Activated T-helper 17 cell treated with anti-CD3 and anti-CD28 coated beads, Interleukin-2, amount 50 U/mL, for 72 hours (primary cell): ENCODE measurements around the gene LRCH3. TPM values are rescaled to one million over a fixed set of nuclear protein-coding genes. Genes with fewer than 3 reads are reported as not detected.
"Not testable (repeated sequence)": the region's sequence is repeated elsewhere in the genome, so short reads cannot be mapped to it uniquely, and the experiment has no call there.

ENCODE experiments used
- ATAC-seq: fragments of 150-1000 bp; cut with Tn5 transposase; replicated peaks from 2 replicates; pipeline ENCODE4 v1.10.0; 2021; ENCODE audit warnings: mild to moderate bottlenecking, moderate library complexity
- H3K27ac Mint-ChIP-seq: one replicate; pipeline ENCODE4 v1.8.0; 2022; ENCODE audit warnings: mixed read lengths
- H3K27me3 Mint-ChIP-seq: one replicate; pipeline ENCODE4 v1.8.0; 2022; ENCODE audit warnings: mixed read lengths
- H3K36me3 Mint-ChIP-seq: one replicate; pipeline ENCODE4 v1.8.0; 2022; ENCODE audit warnings: low read depth, mild to moderate bottlenecking, mixed read lengths
- H3K4me1 Mint-ChIP-seq: one replicate; pipeline ENCODE4 v1.8.0; 2022; ENCODE audit warnings: mixed read lengths
- H3K4me3 Mint-ChIP-seq: one replicate; pipeline ENCODE4 v1.8.0; 2022; ENCODE audit warnings: mild to moderate bottlenecking, mixed read lengths
- H3K9me3 Mint-ChIP-seq: one replicate; pipeline ENCODE4 v1.8.0; 2022; ENCODE audit warnings: mixed read lengths
- total RNA-seq, 2 donors: library from RNA; stranded (reverse); gene quantifications; one replicate each; pipeline ENCODE4 v1.2.3, GENCODE V29; 2022

Gene LRCH3
- total RNA-seq, 2 donors from 2014 or later = 59.2 to 62.8 TPM

DNA sequence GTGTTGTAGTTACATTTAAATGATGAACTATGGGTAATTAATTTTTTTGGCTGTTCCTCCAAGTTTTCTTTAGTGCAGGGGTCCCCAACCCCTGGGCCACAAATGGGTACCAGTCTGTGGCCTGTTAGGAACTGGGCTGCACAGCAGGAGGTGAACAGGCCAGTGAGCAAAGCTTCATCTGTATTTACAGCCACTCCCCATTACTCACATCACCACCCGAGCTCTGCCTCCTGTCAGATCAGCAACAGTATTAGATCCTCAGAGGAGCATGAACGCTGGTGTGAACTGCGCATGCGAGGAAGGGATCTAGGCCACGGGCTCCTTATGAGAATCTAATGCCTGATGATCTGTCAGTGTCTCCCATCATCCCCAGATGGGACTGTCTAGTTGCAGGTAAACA, 83.0 kb downstream of the LRCH3 start:
- no peaks in the 10 kb centered on the region for H3K9me3 Mint-ChIP-seq
- no peaks in the 10 kb centered on the region for H3K27me3 Mint-ChIP-seq
- no peak overlapping the region for H3K4me3 Mint-ChIP-seq
- ATAC-seq = no peak
- peaks cover 11% of the 10 kb centered on the region for H3K4me1 Mint-ChIP-seq
- H3K36me3 Mint-ChIP-seq = peaks cover 69% of the 10 kb centered on the region
- no peak overlapping the region for H3K27ac Mint-ChIP-seq

DNA sequence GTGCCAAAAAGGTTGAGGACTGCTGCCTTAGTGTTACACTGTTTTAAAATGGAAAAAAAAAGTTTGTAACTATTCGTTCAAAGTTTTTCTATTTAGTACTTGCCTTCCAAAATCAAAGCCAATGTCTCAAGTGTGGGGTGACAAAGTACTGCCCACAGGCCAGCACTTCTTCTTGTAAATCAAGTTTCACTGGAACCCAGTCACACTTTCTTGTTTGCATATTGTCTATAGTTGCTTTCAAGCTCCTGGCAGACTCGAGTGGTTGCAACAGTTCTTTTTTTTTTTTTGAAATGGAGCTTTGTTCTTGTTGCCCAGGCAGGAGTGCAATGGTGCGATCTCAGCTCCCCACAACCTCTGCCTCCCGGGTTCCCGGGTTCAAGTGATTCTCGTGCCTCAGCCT, 83.6 kb downstream of the LRCH3 start:
- H3K4me1 Mint-ChIP-seq = peaks cover 11% of the 10 kb centered on the region
- no peak for ATAC-seq
- H3K4me3 Mint-ChIP-seq = no peak overlapping the region
- no peaks in the 10 kb centered on the region for H3K9me3 Mint-ChIP-seq
- H3K27me3 Mint-ChIP-seq = no peaks in the 10 kb centered on the region
- H3K36me3 Mint-ChIP-seq = peaks cover 69% of the 10 kb centered on the region
- H3K27ac Mint-ChIP-seq = no peak overlapping the region

GRCh38 chr3:197877902-197878301, 86.8 kb downstream of the LRCH3 start:
- no peaks in the 10 kb centered on the region for H3K9me3 Mint-ChIP-seq
- H3K36me3 Mint-ChIP-seq = peaks cover 61% of the 10 kb centered on the region
- peaks cover 16% of the 10 kb centered on the region for H3K4me1 Mint-ChIP-seq
- no peak for ATAC-seq
- peak overlapping the region; percentile 73 for H3K4me3 Mint-ChIP-seq
- peak overlapping the region; percentile 86 for H3K27ac Mint-ChIP-seq
- H3K27me3 Mint-ChIP-seq = no peaks in the 10 kb centered on the region

DNA sequence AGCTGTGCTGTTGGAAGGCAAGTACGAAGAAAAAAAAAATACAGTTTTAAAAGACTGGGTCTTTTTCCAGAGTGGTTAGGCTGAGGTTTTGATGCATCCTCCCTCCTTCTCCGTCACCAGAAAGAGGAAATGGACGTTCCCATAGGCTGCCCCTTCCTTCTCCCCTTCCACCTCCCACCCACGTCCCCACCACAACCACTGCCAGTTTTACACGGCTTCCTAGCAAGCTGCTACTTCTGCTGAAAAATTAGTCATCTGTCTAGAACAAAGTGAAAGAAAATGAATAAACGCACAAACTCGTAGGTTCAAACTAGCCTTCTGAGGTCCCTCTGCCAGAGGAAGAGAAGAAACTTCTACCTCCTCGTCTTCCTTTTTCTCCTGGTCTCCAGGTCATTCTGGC, 87.4 kb downstream of the LRCH3 start:
- Mint-ChIP-seq H3K4me3 (peak overlapping the region; percentile 73), H3K9me3 (no peaks in the 10 kb centered on the region), H3K36me3 (peaks cover 61% of the 10 kb centered on the region), H3K27me3 (no peaks in the 10 kb centered on the region), H3K27ac (peak overlapping the region; percentile 86), H3K4me1 (peaks cover 16% of the 10 kb centered on the region)
- peak; percentile 92 for ATAC-seq

GRCh38 chr3:197880491-197881269, 89.6 kb downstream of the LRCH3 start:
- Mint-ChIP-seq H3K36me3 (peaks cover 67% of the 10 kb centered on the region), H3K4me1 (peaks cover 16% of the 10 kb centered on the region), H3K27ac (no peak overlapping the region), H3K27me3 (no peaks in the 10 kb centered on the region), H3K4me3 (peak overlapping the region; percentile 6), H3K9me3 (no peaks in the 10 kb centered on the region)
- no peak for ATAC-seq

DNA sequence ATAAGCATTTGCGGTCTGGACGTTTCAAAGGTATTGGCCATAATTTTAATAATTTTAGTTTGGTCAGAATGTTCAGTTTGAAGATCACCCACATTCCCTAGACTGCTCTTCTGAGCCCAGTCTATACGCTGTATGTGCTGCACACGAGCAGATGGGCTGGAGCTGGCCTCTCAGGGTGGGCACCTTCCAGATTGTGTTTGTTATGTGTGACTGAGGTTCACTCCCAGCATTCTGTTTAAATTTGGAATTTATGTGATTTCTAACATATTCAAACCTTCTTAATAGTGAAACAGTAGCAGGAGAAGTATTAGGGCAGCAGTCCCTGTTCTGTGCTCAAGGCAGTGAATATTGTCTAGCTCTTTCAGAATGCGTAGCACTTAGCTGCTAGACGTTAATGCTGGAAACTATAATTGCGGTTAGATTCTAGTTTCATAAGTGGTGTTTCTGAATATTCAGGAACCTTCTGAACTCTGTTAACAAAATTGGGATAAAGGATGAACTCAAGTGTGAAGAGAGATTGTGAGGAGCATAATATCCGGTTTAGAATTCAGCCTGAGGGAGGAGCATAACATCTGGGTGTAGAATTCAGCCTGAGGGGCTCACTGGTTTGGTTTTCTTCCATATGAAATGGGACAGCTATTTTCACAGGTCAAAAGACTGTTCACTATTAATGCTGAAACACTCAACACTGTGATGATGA, 90.4 kb downstream of the LRCH3 start:
- peaks cover 16% of the 10 kb centered on the region for H3K4me1 Mint-ChIP-seq
- peaks cover 75% of the 10 kb centered on the region for H3K36me3 Mint-ChIP-seq
- H3K9me3 Mint-ChIP-seq = no peaks in the 10 kb centered on the region
- H3K27me3 Mint-ChIP-seq = no peaks in the 10 kb centered on the region
- H3K27ac Mint-ChIP-seq = peak overlapping the region; percentile 64
- H3K4me3 Mint-ChIP-seq = no peak overlapping the region
- ATAC-seq = no peak

DNA sequence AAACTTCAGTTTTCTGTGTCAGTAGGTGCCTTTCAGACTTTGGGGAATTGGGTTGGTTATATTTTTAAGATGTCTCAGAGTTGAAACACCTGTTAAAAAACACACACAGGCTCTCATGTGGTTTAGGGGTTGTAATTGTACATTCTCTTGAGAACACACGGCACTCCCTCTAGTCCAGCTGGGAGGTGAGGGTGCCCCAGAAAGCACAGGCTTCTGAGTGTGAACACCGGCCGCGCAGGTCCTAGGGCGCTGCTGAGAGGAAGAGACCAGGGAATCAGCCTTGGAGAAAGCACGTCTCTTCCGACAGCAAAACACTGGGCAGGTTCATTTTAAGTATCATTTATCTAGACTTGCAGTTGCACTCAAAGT, 90.9 kb downstream of the LRCH3 start:
- Mint-ChIP-seq H3K27ac (peak overlapping the region; percentile 64), H3K4me3 (no peak overlapping the region), H3K9me3 (no peaks in the 10 kb centered on the region), H3K36me3 (peaks cover 80% of the 10 kb centered on the region), H3K27me3 (no peaks in the 10 kb centered on the region), H3K4me1 (peaks cover 16% of the 10 kb centered on the region)
- no peak for ATAC-seq

- Mint-ChIP-seq H3K36me3 (peaks cover 82% of the 10 kb centered on the region), H3K4me1 (peaks cover 16% of the 10 kb centered on the region), H3K4me3 (no peak overlapping the region), H3K9me3 (no peaks in the 10 kb centered on the region), H3K27ac (no peak overlapping the region), H3K27me3 (no peaks in the 10 kb centered on the region)
- no peak for ATAC-seq
Measured at GRCh38 chr3:197882586-197882985, 91.5 kb downstream of the LRCH3 start.

GRCh38 chr3:197883541-197883940, 92.5 kb downstream of the LRCH3 start:
- Mint-ChIP-seq H3K4me3 (no peak overlapping the region), H3K4me1 (peaks cover 12% of the 10 kb centered on the region), H3K27ac (no peak overlapping the region), H3K36me3 (peaks cover 82% of the 10 kb centered on the region), H3K9me3 (no peaks in the 10 kb centered on the region), H3K27me3 (no peaks in the 10 kb centered on the region)
- no peak for ATAC-seq

DNA sequence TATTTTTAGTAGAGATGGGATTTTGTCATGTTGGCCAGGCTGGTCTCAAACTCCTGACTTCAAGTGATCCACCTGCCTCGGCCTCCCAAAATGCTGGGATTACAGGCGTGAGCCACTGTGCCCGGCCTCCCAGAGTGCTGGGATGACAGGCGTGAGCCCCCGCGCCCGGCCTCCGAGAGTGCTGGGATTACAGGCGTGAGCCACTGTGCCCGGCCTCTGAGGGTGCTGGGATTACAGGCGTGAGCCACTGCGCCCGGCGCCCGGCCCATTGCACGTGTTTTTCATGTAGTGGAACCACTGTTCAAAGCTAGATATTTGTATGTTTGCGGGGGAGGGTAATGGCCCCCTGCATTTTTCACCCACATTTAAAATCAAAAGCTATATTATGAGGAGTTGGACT, 93.3 kb downstream of the LRCH3 start:
- H3K36me3 Mint-ChIP-seq = peaks cover 86% of the 10 kb centered on the region
- not testable (repeated sequence) for H3K27ac Mint-ChIP-seq, H3K27me3 Mint-ChIP-seq, H3K9me3 Mint-ChIP-seq, H3K4me3 Mint-ChIP-seq, ATAC-seq
- peaks cover 17% of the 10 kb centered on the region for H3K4me1 Mint-ChIP-seq

GRCh38 chr3:197886052-197886451, 95.0 kb downstream of the LRCH3 start:
- not testable (repeated sequence) for H3K27ac Mint-ChIP-seq, H3K9me3 Mint-ChIP-seq, ATAC-seq

DNA sequence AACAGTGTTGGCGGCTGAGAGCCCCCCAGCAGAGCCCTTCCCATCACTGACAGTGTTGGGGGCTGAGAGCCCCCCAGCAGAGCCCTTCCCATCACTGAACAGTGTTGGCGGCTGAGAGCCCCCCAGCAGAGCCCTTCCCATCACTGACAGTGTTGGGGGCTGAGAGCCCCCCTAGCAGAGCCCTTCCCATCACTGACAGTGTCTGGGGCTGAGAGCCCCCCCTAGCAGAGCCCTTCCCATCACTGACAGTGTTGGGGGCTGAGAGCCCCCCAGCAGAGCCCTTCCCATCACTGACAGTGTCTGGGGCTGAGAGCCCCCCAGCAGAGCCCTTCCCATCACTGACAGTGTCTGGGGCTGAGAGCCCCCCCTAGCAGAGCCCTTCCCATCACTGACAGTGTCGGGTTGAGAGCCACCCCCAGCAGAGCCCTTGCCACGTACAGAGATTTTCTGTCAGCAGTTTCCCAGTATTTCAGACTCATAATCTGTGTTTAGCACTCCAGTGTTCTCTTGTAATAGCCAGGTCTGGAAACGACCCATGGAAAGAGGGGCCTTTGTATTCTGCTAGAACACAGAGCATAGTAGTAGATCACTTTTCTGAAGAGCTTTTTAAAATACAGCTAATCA, 96.5 kb downstream of the LRCH3 start:
- not testable (repeated sequence) for H3K4me3 Mint-ChIP-seq, ATAC-seq, H3K27me3 Mint-ChIP-seq, H3K27ac Mint-ChIP-seq, H3K9me3 Mint-ChIP-seq
- H3K4me1 Mint-ChIP-seq = peaks cover 12% of the 10 kb centered on the region
- peaks cover 96% of the 10 kb centered on the region for H3K36me3 Mint-ChIP-seq

More at GRCh38 chr3:197886052-197886451, 95.0 kb downstream of the LRCH3 start:
- H3K4me3 Mint-ChIP-seq, H3K27me3 Mint-ChIP-seq: not testable (repeated sequence)
- H3K36me3 Mint-ChIP-seq = peaks cover 91% of the 10 kb centered on the region
- peaks cover 17% of the 10 kb centered on the region for H3K4me1 Mint-ChIP-seq

- peaks cover 12% of the 10 kb centered on the region for H3K4me1 Mint-ChIP-seq
- peaks cover 99% of the 10 kb centered on the region for H3K36me3 Mint-ChIP-seq
- no peaks in the 10 kb centered on the region for H3K27me3 Mint-ChIP-seq
- no peaks in the 10 kb centered on the region for H3K9me3 Mint-ChIP-seq
- ATAC-seq = no peak
- peak overlapping the region; percentile 13 for H3K27ac Mint-ChIP-seq
- H3K4me3 Mint-ChIP-seq = no peak overlapping the region
Measured at GRCh38 chr3:197888511-197888910, 97.5 kb downstream of the LRCH3 start.

- Mint-ChIP-seq H3K27ac (peak overlapping the region; percentile 13), H3K4me3 (no peak overlapping the region), H3K9me3 (no peaks in the 10 kb centered on the region), H3K27me3 (no peaks in the 10 kb centered on the region), H3K36me3 (peaks cover 91% of the 10 kb centered on the region), H3K4me1 (peaks cover 12% of the 10 kb centered on the region)
- ATAC-seq = peak; percentile 94
Measured at GRCh38 chr3:197889204-197889930, 98.3 kb downstream of the LRCH3 start.
